ENCODE measurements around the gene NEIL1. TPM values are rescaled to one million over a fixed set of nuclear protein-coding genes. Genes with fewer than 3 reads are reported as not detected.
"Not testable (repeated sequence)": the region's sequence is repeated elsewhere in the genome, so short reads cannot be mapped to it uniquely, and the experiment has no call there.

Gene NEIL1
- polyA plus RNA-seq, 3 donors from 2014 or later = 20.7 to 23.8 (median 22.4) TPM

- Mint-ChIP-seq H3K27me3 (ENCODE audit: low read depth in 3 of 3) (peaks cover 6 to 10% (median 8%) of the 10 kb centered on the region in 3 donors), H3K4me1 (peaks cover 17 to 18% of the 10 kb centered on the region in 2 donors), H3K27ac (no peak overlapping the region), H3K4me3 (no peak overlapping the region), H3K36me3 (peaks cover 5 to 12% (median 9%) of the 10 kb centered on the region in 3 donors), H3K9me3 (no peaks in the 10 kb centered on the region)
- DNase-seq = no peak
These were observed 4.6 kb upstream of the NEIL1 start for GRCh38 chr15:75342221-75342620.

GRCh38 chr15:75343953-75344352, 2.9 kb upstream of the NEIL1 start:
- Mint-ChIP-seq H3K36me3 (peaks cover 5 to 12% (median 9%) of the 10 kb centered on the region in 3 donors), H3K4me1 (peaks cover 18 to 24% of the 10 kb centered on the region in 2 donors), H3K27me3 (ENCODE audit: low read depth in 3 of 3) (peaks cover 15 to 18% (median 15%) of the 10 kb centered on the region in 3 donors)
- H3K4me3 Mint-ChIP-seq, H3K9me3 Mint-ChIP-seq, H3K27ac Mint-ChIP-seq, DNase-seq: not testable (repeated sequence)

DNA sequence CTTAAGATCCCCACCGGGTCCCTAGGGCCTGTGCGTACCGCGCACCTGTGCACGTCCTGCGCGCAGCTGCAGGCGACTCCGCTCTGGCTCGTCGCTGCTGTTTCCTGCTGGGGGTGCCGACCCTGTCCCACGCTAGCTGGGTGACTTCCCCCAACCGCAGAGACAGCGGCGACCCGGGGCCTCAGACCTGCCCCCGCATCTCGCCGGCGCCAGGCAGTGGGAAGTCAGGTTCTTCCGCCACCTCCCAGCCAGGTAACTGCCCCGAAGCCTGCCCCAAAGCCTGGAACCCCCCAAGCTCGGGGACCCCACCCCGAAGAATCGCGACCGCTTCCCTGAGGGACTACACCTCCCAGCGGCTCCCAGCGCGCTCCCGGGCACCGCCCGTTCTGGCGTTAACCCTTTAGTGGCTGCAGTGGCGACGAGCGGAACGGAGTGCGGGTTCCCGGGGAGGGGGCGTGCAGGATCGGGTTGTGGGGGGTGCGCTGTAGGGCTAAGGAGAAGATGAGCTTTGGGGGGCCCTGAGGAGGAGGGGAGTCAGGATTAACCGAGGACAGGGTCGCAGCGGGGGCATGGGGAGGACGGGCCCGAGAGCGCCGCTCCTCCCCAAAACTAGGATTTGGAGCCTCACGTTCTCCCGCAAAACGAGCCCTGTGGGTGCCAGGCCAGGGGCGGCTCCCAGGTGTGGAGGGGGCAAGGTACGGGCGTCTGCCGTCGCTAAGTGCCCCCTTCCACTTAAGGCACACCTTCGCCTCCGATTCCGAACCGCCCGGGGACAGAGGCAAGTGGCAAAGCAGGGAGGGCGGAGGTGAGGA, 589 bp downstream of the NEIL1 start:
- H3K27ac Mint-ChIP-seq = peak overlapping the region; percentile 87 to 95 (median 93)
- peaks cover 3 to 8% (median 7%) of the 10 kb centered on the region in 3 donors for H3K36me3 Mint-ChIP-seq
- peak overlapping the region; percentile 85 to 92 (median 89) for H3K4me3 Mint-ChIP-seq
- peak in 2 of 3 donors; percentile 63 to 69 for DNase-seq
- H3K4me1 Mint-ChIP-seq = peaks cover 38 to 51% of the 10 kb centered on the region in 2 donors
- peaks cover 6 to 13% (median 8%) of the 10 kb centered on the region in 6 donors for H3K9me3 Mint-ChIP-seq
- H3K27me3 Mint-ChIP-seq (ENCODE audit: low read depth in 3 of 3) = peaks cover 26 to 35% (median 30%) of the 10 kb centered on the region in 3 donors

GRCh38 chr15:75348034-75348561, 1.3 kb downstream of the NEIL1 start:
- H3K27me3 Mint-ChIP-seq (ENCODE audit: low read depth in 3 of 3) = peaks cover 26 to 35% (median 30%) of the 10 kb centered on the region in 3 donors
- peak overlapping the region; percentile 85 to 92 (median 89) for H3K4me3 Mint-ChIP-seq
- H3K36me3 Mint-ChIP-seq = peaks cover 3 to 8% (median 7%) of the 10 kb centered on the region in 3 donors
- H3K27ac Mint-ChIP-seq = peak overlapping the region; percentile 94 to 100 (median 100)
- peaks cover 38 to 51% of the 10 kb centered on the region in 2 donors for H3K4me1 Mint-ChIP-seq
- no peak for DNase-seq
- H3K9me3 Mint-ChIP-seq = peaks cover 6 to 13% (median 8%) of the 10 kb centered on the region in 6 donors

GRCh38 chr15:75348562-75349350, 1.9 kb downstream of the NEIL1 start:
- Mint-ChIP-seq H3K9me3 (peaks cover 6 to 13% (median 8%) of the 10 kb centered on the region in 6 donors), H3K27ac (peak overlapping the region; percentile 98 to 100 (median 100)), H3K36me3 (peaks cover 3 to 8% (median 7%) of the 10 kb centered on the region in 3 donors), H3K4me1 (peaks cover 38 to 51% of the 10 kb centered on the region in 2 donors), H3K4me3 (peak overlapping the region; percentile 79 to 87 (median 86)), H3K27me3 (ENCODE audit: low read depth in 3 of 3) (peaks cover 26 to 35% (median 30%) of the 10 kb centered on the region in 3 donors)
- DNase-seq = peak in 1 of 3 donors; percentile 20

GRCh38 chr15:75349351-75349669, 2.5 kb downstream of the NEIL1 start:
- peaks cover 6 to 13% (median 8%) of the 10 kb centered on the region in 6 donors for H3K9me3 Mint-ChIP-seq
- H3K27ac Mint-ChIP-seq = peak overlapping the region; percentile 98 to 100 (median 100)
- H3K4me3 Mint-ChIP-seq = peak overlapping the region; percentile 79 to 87 (median 86)
- not testable (repeated sequence) for H3K36me3 Mint-ChIP-seq, DNase-seq
- H3K27me3 Mint-ChIP-seq (ENCODE audit: low read depth in 3 of 3) = peaks cover 26 to 35% (median 30%) of the 10 kb centered on the region in 3 donors
- peaks cover 38 to 51% of the 10 kb centered on the region in 2 donors for H3K4me1 Mint-ChIP-seq

DNA sequence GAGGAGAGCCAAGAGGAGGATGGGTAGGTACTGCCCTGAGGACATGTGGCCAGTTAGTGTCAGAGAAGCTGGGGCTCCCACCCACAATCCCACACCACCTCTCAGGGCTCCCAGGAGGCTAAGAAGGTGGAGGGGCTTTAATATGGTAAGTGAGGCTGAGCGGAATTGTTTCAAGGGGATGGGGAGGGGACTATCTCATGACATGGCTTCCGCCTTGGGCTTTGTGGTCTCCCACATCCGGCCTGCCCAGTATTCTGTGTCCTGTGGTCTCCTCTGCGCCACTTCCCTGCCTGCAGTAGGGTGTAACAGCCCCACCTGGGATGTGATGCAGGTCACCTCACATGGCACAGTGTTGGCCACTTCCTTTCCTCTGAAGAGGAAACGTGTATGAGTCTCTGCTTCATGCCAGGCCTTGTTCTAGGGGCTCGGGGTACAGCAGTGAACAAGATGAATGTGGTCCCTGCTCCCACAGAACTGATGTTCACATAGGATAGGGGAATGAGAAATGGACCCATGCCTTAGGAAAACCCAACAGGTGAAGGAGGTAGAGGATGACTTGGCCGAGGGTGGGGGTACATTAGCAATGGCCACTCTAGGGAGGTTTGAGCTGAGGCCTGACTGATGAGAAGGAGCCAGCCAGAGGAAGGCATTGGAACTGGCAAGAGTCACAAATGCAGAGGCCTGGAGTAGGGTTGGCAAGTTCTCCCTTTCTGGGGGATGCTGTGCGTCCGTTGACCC, 3.2 kb downstream of the NEIL1 start:
- Mint-ChIP-seq H3K36me3 (peaks cover 3 to 10% (median 8%) of the 10 kb centered on the region in 3 donors), H3K9me3 (peaks cover 6 to 13% (median 8%) of the 10 kb centered on the region in 6 donors), H3K27me3 (ENCODE audit: low read depth in 3 of 3) (peaks cover 26 to 35% (median 30%) of the 10 kb centered on the region in 3 donors), H3K4me1 (peaks cover 38 to 51% of the 10 kb centered on the region in 2 donors), H3K4me3 (peak overlapping the region; percentile 79 to 87 (median 86)), H3K27ac (peak overlapping the region; percentile 98 to 100 (median 100))
- DNase-seq = peak; percentile 97 to 98 (median 97)

DNA sequence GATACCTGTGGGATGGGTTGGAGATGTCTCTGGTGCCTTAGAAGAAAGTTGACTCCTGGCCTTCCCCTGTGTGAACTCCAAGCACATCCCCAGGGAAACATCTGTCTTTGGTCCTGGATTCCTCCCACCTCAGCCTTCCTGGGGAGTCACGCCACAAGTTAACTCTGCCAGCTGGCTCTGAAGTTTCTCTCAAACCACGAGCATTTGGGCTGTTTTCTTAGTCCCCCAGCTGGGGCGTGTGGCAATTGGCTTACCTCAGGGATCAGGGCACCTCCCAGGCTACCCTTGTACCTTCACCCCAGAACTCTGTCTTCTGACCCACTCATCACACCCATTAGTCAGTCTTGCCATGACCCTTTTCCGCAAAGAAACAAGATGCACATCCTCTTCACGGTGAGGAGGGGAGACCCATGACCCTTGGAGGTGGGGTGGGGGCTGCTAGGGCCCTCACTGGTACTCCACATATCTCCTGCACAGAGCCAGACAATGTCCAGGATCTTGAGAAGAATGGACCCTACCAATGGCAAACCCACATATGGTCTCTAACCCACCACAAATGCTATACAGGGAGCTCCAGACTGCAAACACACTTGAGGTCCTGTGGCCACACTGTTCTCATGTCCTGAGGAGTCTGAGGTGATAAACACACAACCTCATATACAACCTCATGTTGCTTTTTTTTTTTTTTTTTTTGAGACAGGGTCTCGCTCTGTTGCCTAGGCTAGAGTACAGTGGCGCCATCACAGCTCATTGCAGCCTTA, 3.9 kb downstream of the NEIL1 start:
- Mint-ChIP-seq H3K27me3 (ENCODE audit: low read depth in 3 of 3) (peaks cover 26 to 31% (median 28%) of the 10 kb centered on the region in 3 donors), H3K4me1 (peaks cover 38 to 48% of the 10 kb centered on the region in 2 donors), H3K36me3 (peaks cover 3 to 10% (median 8%) of the 10 kb centered on the region in 3 donors), H3K9me3 (peaks cover 6 to 13% (median 8%) of the 10 kb centered on the region in 6 donors), H3K27ac (peak overlapping the region; percentile 98 to 100 (median 100)), H3K4me3 (peak overlapping the region; percentile 60 to 87 (median 86))
- DNase-seq = peak; percentile 43 to 55 (median 43)

DNA sequence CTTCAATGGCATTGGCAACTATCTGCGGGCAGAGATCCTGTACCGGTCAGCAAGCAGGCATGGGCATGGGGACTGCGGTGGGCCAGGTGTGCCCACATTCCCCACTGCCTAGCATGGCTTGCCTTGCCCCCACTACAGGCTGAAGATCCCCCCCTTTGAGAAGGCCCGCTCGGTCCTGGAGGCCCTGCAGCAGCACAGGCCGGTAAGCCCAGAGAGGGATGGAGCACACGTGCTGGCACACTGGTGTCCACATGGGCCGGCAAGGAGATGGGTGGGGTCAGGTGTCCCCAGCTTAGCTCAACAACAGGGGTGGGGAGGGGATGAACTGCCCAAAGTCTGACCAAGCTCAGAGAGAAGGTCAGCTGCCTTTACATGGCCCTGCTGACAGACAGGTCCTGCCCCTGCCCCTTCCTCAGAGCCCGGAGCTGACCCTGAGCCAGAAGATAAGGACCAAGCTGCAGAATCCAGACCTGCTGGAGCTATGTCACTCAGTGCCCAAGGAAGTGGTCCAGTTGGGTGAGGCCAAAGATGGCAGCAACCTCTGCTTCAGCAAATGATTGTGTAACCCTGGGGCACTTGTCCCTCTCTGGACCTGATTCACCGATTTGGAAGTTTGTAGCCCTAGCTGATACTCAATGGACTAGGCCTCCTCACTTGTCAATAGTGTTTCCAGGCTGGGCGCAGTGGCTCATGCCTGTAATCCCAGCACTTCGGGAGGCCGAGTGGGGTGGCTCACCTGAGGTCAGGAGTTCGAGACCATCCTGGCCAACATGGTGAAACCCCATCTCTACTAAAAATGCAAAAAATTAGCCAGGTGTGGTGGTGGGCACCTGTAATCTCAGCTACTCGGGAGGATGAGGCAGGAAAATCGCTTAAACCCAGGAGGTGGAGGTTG, 5.6 kb downstream of the NEIL1 start:
- peaks cover 6 to 13% (median 8%) of the 10 kb centered on the region in 6 donors for H3K9me3 Mint-ChIP-seq
- H3K36me3 Mint-ChIP-seq = peaks cover 3 to 10% (median 8%) of the 10 kb centered on the region in 3 donors
- peaks cover 30 to 39% of the 10 kb centered on the region in 2 donors for H3K4me1 Mint-ChIP-seq
- peak overlapping the region; percentile 85 to 100 (median 100) for H3K27ac Mint-ChIP-seq
- H3K27me3 Mint-ChIP-seq (ENCODE audit: low read depth in 3 of 3) = peaks cover 23 to 25% (median 25%) of the 10 kb centered on the region in 3 donors
- H3K4me3 Mint-ChIP-seq = no peak overlapping the region
- DNase-seq = no peak

DNA sequence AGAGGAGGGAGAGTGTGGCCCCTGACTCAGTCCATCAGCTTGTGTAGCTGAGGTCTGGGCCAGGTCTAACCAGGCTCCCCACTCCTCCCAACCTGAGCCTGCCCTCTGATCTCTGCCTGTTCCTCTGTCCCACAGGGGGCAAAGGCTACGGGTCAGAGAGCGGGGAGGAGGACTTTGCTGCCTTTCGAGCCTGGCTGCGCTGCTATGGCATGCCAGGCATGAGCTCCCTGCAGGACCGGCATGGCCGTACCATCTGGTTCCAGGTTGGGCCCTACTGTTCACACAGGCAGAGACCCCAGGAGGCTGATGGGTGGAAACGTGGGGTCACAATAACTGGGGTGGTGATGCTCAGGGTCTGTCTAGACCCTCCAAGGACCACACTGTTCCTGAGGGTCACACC, 6.8 kb downstream of the NEIL1 start:
- DNase-seq = no peak
- H3K27me3 Mint-ChIP-seq (ENCODE audit: low read depth in 3 of 3) = peaks cover 17 to 21% (median 20%) of the 10 kb centered on the region in 3 donors
- peak overlapping the region; percentile 77 to 100 (median 84) for H3K27ac Mint-ChIP-seq
- peaks cover 6 to 11% (median 7%) of the 10 kb centered on the region in 6 donors for H3K9me3 Mint-ChIP-seq
- H3K4me1 Mint-ChIP-seq = peaks cover 24 to 33% of the 10 kb centered on the region in 2 donors
- no peak overlapping the region for H3K4me3 Mint-ChIP-seq
- H3K36me3 Mint-ChIP-seq = peaks cover 3 to 13% (median 8%) of the 10 kb centered on the region in 3 donors

- Mint-ChIP-seq H3K36me3 (peaks cover 3 to 13% (median 8%) of the 10 kb centered on the region in 3 donors), H3K4me3 (no peak overlapping the region), H3K4me1 (peaks cover 20 to 24% of the 10 kb centered on the region in 2 donors), H3K27me3 (ENCODE audit: low read depth in 3 of 3) (peaks cover 13 to 17% (median 15%) of the 10 kb centered on the region in 3 donors), H3K9me3 (peaks cover 6 to 9% (median 7%) of the 10 kb centered on the region in 6 donors), H3K27ac (peak overlapping the region; percentile 70 to 98 (median 78))
- no peak for DNase-seq
These were observed 7.6 kb downstream of the NEIL1 start for GRCh38 chr15:75354454-75354853.
